Effector memory CD4-positive, alpha-beta T cell (primary cell): ENCODE results near the gene CRABP1.

Experiments used
- DNase-seq, 3 donors: peaks; one replicate each; pipeline ENCODE4 v3.0.0-alpha.2; 2020
- H3K27ac ChIP-seq: 2 replicates; pipeline ENCODE4 v1.7.0; 2013; ENCODE audit warnings: mild to moderate bottlenecking, low read length, moderate library complexity; ENCODE audit not compliant: insufficient read depth, poor library complexity, severe bottlenecking
- H3K27me3 ChIP-seq: replicated peaks from 2 replicates; pipeline ENCODE4 v1.7.0; 2013; ENCODE audit warnings: mild to moderate bottlenecking, low read length; ENCODE audit not compliant: insufficient read depth, control insufficient read depth, poor library complexity, severe bottlenecking
- H3K36me3 ChIP-seq: 2 replicates; pipeline ENCODE4 v1.7.0; 2013; ENCODE audit warnings: mild to moderate bottlenecking, low read length, moderate library complexity; ENCODE audit not compliant: control insufficient read depth, insufficient read depth
- H3K4me1 ChIP-seq: 2 replicates; pipeline ENCODE4 v1.7.0; 2013; ENCODE audit warnings: low read length, mild to moderate bottlenecking; ENCODE audit not compliant: control insufficient read depth, insufficient read depth, poor library complexity, severe bottlenecking
- H3K4me3 ChIP-seq: 2 replicates; pipeline ENCODE4 v1.7.0; 2013; ENCODE audit warnings: low read length, low read depth, mild to moderate bottlenecking; ENCODE audit not compliant: insufficient read depth, poor library complexity, severe bottlenecking
- H3K9me3 ChIP-seq: 2 replicates; pipeline ENCODE4 v1.7.0; 2013; ENCODE audit warnings: mild to moderate bottlenecking, low read length, moderate library complexity; ENCODE audit not compliant: control insufficient read depth

The CRABP1 gene

GRCh38 chr15:78325092-78325843, 14.9 kb upstream of the CRABP1 start:
- H3K27ac ChIP-seq, result no peak overlapping the region
- DNase-seq, result no peak
- H3K36me3 ChIP-seq, result no peaks in the 10 kb centered on the region
- H3K4me1 ChIP-seq, result no peaks in the 10 kb centered on the region
- no peaks in the 10 kb centered on the region for H3K27me3 ChIP-seq
- H3K4me3 ChIP-seq, result no peak overlapping the region
- H3K9me3 ChIP-seq, result no peaks in the 10 kb centered on the region

GRCh38 chr15:78327466-78327865, 12.7 kb upstream of the CRABP1 start:
- Histone ChIP-seq H3K4me1 (no peaks in the 10 kb centered on the region), H3K4me3 (no peak overlapping the region), H3K27me3 (no peaks in the 10 kb centered on the region), H3K36me3 (no peaks in the 10 kb centered on the region), H3K27ac (no peak overlapping the region), H3K9me3 (no peaks in the 10 kb centered on the region)
- DNase-seq, result no peak

GRCh38 chr15:78329625-78330024, 10.5 kb upstream of the CRABP1 start:
- no peaks in the 10 kb centered on the region for H3K4me1 ChIP-seq
- no peak overlapping the region for H3K4me3 ChIP-seq
- H3K27me3 ChIP-seq, result no peaks in the 10 kb centered on the region
- H3K36me3 ChIP-seq, result no peaks in the 10 kb centered on the region
- no peak overlapping the region for H3K27ac ChIP-seq
- DNase-seq, result no peak
- no peaks in the 10 kb centered on the region for H3K9me3 ChIP-seq

- no peaks in the 10 kb centered on the region for H3K9me3 ChIP-seq
- no peaks in the 10 kb centered on the region for H3K27me3 ChIP-seq
- H3K4me1 ChIP-seq, result no peaks in the 10 kb centered on the region
- DNase-seq, result no peak
- no peak overlapping the region for H3K4me3 ChIP-seq
- no peaks in the 10 kb centered on the region for H3K36me3 ChIP-seq
- no peak overlapping the region for H3K27ac ChIP-seq
Observed at GRCh38 chr15:78334845-78335244, 5.3 kb upstream of the CRABP1 start.

- Histone ChIP-seq H3K27me3 (peaks cover 6% of the 10 kb centered on the region), H3K27ac (no peak overlapping the region), H3K9me3 (no peaks in the 10 kb centered on the region), H3K4me3 (no peak overlapping the region), H3K36me3 (no peaks in the 10 kb centered on the region), H3K4me1 (no peaks in the 10 kb centered on the region)
- no peak for DNase-seq
Observed at GRCh38 chr15:78335985-78336384, 4.2 kb upstream of the CRABP1 start.

GRCh38 chr15:78338781-78339180, 1.4 kb upstream of the CRABP1 start:
- no peak for DNase-seq
- H3K4me1 ChIP-seq, result no peaks in the 10 kb centered on the region
- H3K9me3 ChIP-seq, result no peaks in the 10 kb centered on the region
- no peaks in the 10 kb centered on the region for H3K36me3 ChIP-seq
- no peak overlapping the region for H3K27ac ChIP-seq
- peaks cover 22% of the 10 kb centered on the region for H3K27me3 ChIP-seq
- H3K4me3 ChIP-seq, result no peak overlapping the region

- Histone ChIP-seq H3K36me3 (no peaks in the 10 kb centered on the region), H3K4me3 (no peak overlapping the region), H3K27ac (no peak overlapping the region), H3K4me1 (no peaks in the 10 kb centered on the region), H3K27me3 (peaks cover 22% of the 10 kb centered on the region), H3K9me3 (no peaks in the 10 kb centered on the region)
- no peak for DNase-seq
Observed at GRCh38 chr15:78339559-78339958, 594 bp upstream of the CRABP1 start.

- Histone ChIP-seq H3K9me3 (no peaks in the 10 kb centered on the region), H3K4me3 (no peak overlapping the region), H3K27ac (no peak overlapping the region), H3K4me1 (no peaks in the 10 kb centered on the region), H3K36me3 (no peaks in the 10 kb centered on the region), H3K27me3 (peaks cover 22% of the 10 kb centered on the region)
- no peak for DNase-seq
Observed at GRCh38 chr15:78341057-78341987, 1.2 kb downstream of the CRABP1 start.

GRCh38 chr15:78342021-78342420, 1.9 kb downstream of the CRABP1 start:
- Histone ChIP-seq H3K9me3 (no peaks in the 10 kb centered on the region), H3K27me3 (peaks cover 22% of the 10 kb centered on the region)

More at GRCh38 chr15:78342021-78342420, 1.9 kb downstream of the CRABP1 start:
- Histone ChIP-seq H3K4me1 (no peaks in the 10 kb centered on the region), H3K4me3 (no peak overlapping the region), H3K27ac (no peak overlapping the region), H3K36me3 (no peaks in the 10 kb centered on the region)
- DNase-seq, result no peak
